ENCODE measurements around the gene NCAPD3.

The NCAPD3 gene

DNA sequence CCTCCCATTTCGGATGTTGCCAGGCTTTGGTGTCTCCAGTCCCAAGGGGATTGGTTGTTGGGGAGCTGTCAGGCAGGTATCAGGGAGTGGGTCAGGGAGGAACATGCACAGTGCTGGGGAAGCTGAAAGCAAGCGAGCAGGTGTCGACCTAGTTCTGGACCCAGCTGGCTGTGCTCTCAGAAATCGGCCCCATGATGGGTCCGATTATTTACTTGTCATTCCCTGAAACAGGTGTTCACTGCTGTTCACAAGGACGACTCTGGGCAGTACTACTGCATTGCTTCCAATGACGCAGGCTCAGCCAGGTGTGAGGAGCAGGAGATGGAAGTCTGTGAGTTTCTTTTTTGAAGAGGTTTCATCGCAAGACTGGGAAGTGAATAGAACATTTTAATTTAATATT lies 78.1 kb downstream of the NCAPD3 start:
- no peak overlapping the region for H3K9ac ChIP-seq (ENCODE audit: low read depth, low read length)
- peaks cover 47% of the 10 kb centered on the region for H3K9me3 ChIP-seq (ENCODE audit: control insufficient read depth, insufficient read depth, low read length)
- no peak overlapping the region for H3K27ac ChIP-seq (ENCODE audit: low read depth, low read length)
- no peaks in the 10 kb centered on the region for H3K4me1 ChIP-seq (ENCODE audit: control insufficient read depth, insufficient read depth, low read length)
- H3K4me3 ChIP-seq (ENCODE audit: low read depth, low read length) = no peak overlapping the region
- peaks cover 72% of the 10 kb centered on the region for H3K36me3 ChIP-seq (ENCODE audit: control insufficient read depth, insufficient read depth, low read length)
- H3K27me3 ChIP-seq (ENCODE audit: control insufficient read depth, insufficient read depth, low read length) = no peaks in the 10 kb centered on the region

DNA sequence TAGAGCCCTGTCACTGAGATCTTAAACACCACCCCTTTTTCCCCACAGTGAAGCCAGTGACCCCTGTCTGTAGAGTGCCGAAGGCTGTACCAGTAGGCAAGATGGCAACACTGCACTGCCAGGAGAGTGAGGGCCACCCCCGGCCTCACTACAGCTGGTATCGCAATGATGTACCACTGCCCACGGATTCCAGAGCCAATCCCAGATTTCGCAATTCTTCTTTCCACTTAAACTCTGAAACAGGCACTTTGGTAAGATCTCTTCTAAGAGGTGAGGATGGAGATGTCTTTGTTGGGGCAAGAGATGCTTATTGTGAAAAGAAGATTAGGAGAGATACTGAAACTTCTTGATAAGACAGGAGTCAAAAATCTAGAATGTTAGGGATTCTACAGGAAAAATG lies 79.0 kb downstream of the NCAPD3 start:
- Histone ChIP-seq H3K4me1 (ENCODE audit: control insufficient read depth, insufficient read depth, low read length) (no peaks in the 10 kb centered on the region), H3K36me3 (ENCODE audit: control insufficient read depth, insufficient read depth, low read length) (peaks cover 68% of the 10 kb centered on the region), H3K9me3 (ENCODE audit: control insufficient read depth, insufficient read depth, low read length) (peaks cover 47% of the 10 kb centered on the region), H3K27ac (ENCODE audit: low read depth, low read length) (no peak overlapping the region), H3K27me3 (ENCODE audit: control insufficient read depth, insufficient read depth, low read length) (no peaks in the 10 kb centered on the region), H3K4me3 (ENCODE audit: low read depth, low read length) (no peak overlapping the region), H3K9ac (ENCODE audit: low read depth, low read length) (no peak overlapping the region)

DNA sequence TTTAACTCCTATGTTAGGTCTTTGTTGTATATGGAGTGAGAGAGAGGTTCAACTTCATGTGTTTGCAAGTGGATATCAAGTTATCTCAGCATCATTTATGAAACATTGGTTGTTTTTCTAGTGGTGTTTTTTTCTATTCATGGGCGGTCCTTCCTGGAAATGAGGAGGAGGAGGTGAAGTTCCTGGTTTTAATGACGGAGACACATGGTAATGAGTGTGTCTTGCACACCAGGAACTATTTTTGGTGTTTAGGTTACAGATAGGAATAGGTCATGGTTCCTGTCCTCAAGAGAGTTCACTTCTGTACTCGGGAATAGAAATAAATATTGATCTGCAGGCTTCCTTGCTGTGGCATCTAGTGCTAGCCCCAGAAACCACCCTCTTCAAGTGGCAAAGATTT lies 80.0 kb downstream of the NCAPD3 start:
- H3K4me3 ChIP-seq (ENCODE audit: low read depth, low read length) = no peak overlapping the region
- H3K9ac ChIP-seq (ENCODE audit: low read depth, low read length) = no peak overlapping the region
- no peaks in the 10 kb centered on the region for H3K27me3 ChIP-seq (ENCODE audit: control insufficient read depth, insufficient read depth, low read length)
- H3K9me3 ChIP-seq (ENCODE audit: control insufficient read depth, insufficient read depth, low read length) = peaks cover 47% of the 10 kb centered on the region
- no peak overlapping the region for H3K27ac ChIP-seq (ENCODE audit: low read depth, low read length)
- H3K36me3 ChIP-seq (ENCODE audit: control insufficient read depth, insufficient read depth, low read length) = peaks cover 58% of the 10 kb centered on the region
- H3K4me1 ChIP-seq (ENCODE audit: control insufficient read depth, insufficient read depth, low read length) = 0 out of 2 replicates have a peak, but pooled peaks cover 3% of the 10 kb centered on the region

DNA sequence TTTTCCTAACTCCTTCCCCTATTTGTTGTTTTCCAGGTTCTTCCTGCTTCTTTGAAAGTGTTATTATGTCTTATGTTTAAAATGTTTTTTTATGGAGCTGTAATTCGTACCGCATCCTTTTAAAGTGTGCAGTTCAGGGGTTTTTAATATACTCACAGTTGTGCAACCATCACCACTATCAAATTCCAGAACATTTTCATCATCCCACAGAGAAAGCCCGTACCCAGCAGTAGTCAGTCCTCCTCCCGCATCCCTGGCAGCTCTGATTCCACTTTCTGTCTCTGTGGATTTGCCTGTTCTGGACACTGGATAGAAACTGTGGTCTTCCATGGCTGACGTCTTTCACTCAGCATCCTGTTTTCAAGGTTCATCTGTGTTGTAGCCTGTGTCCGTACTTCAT lies 81.2 kb downstream of the NCAPD3 start:
- Histone ChIP-seq H3K36me3 (ENCODE audit: control insufficient read depth, insufficient read depth, low read length) (peaks cover 48% of the 10 kb centered on the region), H3K4me3 (ENCODE audit: low read depth, low read length) (no peak overlapping the region), H3K4me1 (ENCODE audit: control insufficient read depth, insufficient read depth, low read length) (0 out of 2 replicates have a peak, but pooled peaks cover 3% of the 10 kb centered on the region), H3K27me3 (ENCODE audit: control insufficient read depth, insufficient read depth, low read length) (no peaks in the 10 kb centered on the region), H3K9me3 (ENCODE audit: control insufficient read depth, insufficient read depth, low read length) (peaks cover 47% of the 10 kb centered on the region), H3K9ac (ENCODE audit: low read depth, low read length) (no peak overlapping the region), H3K27ac (ENCODE audit: low read depth, low read length) (no peak overlapping the region)

DNA sequence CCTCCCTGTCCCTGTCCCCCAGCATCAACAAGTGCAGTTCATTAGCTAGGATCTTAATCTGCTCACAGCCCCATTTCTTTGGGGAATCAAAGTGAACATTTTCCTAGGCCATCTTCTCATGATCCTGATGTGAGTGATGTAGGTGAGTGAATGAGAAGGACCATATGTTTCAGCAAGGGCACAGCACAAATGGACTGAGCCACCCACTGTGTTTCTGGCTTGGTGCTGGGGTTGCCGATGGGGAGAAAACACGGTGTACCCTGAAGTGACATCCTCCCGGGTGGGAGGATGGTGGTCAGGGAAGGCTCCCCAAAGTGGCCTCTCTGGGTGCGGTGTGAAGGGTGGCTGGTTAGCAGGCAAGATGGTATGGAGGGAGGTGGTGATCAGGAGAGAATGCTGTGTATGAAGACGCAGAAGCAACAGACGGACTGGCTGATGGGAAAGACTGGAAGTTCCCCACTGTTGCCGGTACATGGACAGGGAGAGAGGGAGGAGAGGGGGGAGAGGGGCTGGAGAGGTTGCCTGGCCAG lies 82.7 kb downstream of the NCAPD3 start:
- peaks cover 41% of the 10 kb centered on the region for H3K9me3 ChIP-seq (ENCODE audit: control insufficient read depth, insufficient read depth, low read length)
- H3K36me3 ChIP-seq (ENCODE audit: control insufficient read depth, insufficient read depth, low read length) = peaks cover 44% of the 10 kb centered on the region
- no peak overlapping the region for H3K4me3 ChIP-seq (ENCODE audit: low read depth, low read length)
- no peak overlapping the region for H3K9ac ChIP-seq (ENCODE audit: low read depth, low read length)
- no peak overlapping the region for H3K27ac ChIP-seq (ENCODE audit: low read depth, low read length)
- H3K4me1 ChIP-seq (ENCODE audit: control insufficient read depth, insufficient read depth, low read length) = 0 out of 2 replicates have a peak, but pooled peaks cover 3% of the 10 kb centered on the region
- no peaks in the 10 kb centered on the region for H3K27me3 ChIP-seq (ENCODE audit: control insufficient read depth, insufficient read depth, low read length)

DNA sequence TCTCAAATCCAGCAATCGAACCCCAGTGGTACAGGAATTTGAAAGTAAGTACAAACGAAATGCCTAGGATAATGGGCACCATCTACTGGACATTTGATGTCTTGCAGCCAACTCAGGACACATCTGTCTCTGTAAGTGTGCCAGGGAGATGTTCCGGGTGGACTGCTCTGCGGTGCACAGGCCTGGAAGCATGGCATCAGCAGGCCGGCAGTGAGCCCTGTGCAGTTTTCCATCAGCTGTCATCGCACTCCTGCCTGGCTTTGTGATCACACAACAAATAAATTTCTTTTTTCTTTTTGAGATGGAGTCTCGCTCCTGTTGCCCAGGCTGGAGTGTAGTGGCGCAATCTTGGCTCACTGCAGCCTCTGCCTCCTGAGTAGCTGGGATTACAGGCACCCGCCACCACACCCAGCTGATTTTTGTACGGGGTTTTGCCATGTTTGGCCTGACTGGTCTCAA lies 83.9 kb downstream of the NCAPD3 start:
- Histone ChIP-seq H3K4me1 (ENCODE audit: control insufficient read depth, insufficient read depth, low read length) (0 out of 2 replicates have a peak, but pooled peaks cover 3% of the 10 kb centered on the region), H3K9ac (ENCODE audit: low read depth, low read length) (no peak overlapping the region), H3K9me3 (ENCODE audit: control insufficient read depth, insufficient read depth, low read length) (peaks cover 32% of the 10 kb centered on the region), H3K36me3 (ENCODE audit: control insufficient read depth, insufficient read depth, low read length) (peaks cover 33% of the 10 kb centered on the region), H3K4me3 (ENCODE audit: low read depth, low read length) (no peak overlapping the region), H3K27me3 (ENCODE audit: control insufficient read depth, insufficient read depth, low read length) (no peaks in the 10 kb centered on the region), H3K27ac (ENCODE audit: low read depth, low read length) (no peak overlapping the region)

DNA sequence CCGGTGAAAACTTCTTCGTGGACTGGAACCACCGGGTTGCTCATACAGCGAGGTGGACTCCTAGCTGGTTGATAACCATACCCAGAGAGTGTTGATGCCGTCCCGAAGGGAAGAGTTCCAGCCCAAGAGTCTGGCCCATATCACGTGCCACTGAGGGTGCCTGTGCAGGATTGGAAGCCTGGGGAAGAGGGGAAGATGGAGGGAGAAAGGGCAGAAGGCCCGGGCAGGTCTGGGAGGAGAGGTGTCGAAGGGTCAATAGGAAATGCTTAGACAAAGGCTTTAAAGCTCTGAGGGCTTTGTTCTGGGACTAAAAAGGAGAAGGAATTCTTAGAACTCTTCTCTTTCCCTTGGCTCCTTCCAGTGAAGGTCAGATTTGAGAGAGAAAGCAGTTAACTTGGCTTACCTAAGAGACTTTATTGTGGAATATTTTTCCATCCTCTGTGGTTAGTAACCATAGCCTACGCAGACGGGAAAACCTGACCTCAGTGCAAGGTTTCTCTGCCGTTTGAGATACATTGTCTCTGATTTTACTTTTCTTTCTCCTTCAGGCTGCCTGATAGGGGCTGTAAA lies 84.4 kb downstream of the NCAPD3 start:
- H3K36me3 ChIP-seq (ENCODE audit: control insufficient read depth, insufficient read depth, low read length) = peaks cover 28% of the 10 kb centered on the region
- H3K4me1 ChIP-seq (ENCODE audit: control insufficient read depth, insufficient read depth, low read length) = 0 out of 2 replicates have a peak, but pooled peaks cover 3% of the 10 kb centered on the region
- H3K4me3 ChIP-seq (ENCODE audit: low read depth, low read length) = no peak overlapping the region
- H3K27me3 ChIP-seq (ENCODE audit: control insufficient read depth, insufficient read depth, low read length) = no peaks in the 10 kb centered on the region
- no peak overlapping the region for H3K27ac ChIP-seq (ENCODE audit: low read depth, low read length)
- H3K9ac ChIP-seq (ENCODE audit: low read depth, low read length) = no peak overlapping the region
- peaks cover 27% of the 10 kb centered on the region for H3K9me3 ChIP-seq (ENCODE audit: control insufficient read depth, insufficient read depth, low read length)

DNA sequence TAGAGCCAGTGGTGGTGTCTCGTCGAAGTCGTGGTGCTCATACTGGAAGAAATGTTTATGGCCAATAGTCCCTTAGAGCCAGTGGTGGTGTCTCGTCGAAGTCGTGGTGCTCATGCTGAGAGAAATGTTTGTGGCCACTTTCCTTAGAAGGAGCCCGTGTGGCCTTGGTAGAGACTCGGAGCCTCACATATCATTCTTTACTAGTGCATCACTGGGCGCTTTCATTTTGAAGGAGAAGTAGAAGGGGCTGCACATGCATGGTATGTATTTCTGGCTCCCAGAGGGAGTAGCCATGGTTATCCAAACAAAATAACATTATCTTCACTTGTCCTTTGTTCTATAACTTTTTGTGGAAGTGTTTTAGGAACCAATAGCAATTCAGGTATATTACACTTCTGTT lies 85.4 kb downstream of the NCAPD3 start:
- Histone ChIP-seq H3K27me3 (ENCODE audit: control insufficient read depth, insufficient read depth, low read length) (no peaks in the 10 kb centered on the region), H3K4me3 (ENCODE audit: low read depth, low read length) (no peak overlapping the region), H3K9ac (ENCODE audit: low read depth, low read length) (no peak overlapping the region), H3K27ac (ENCODE audit: low read depth, low read length) (no peak overlapping the region), H3K9me3 (ENCODE audit: control insufficient read depth, insufficient read depth, low read length) (peaks cover 20% of the 10 kb centered on the region), H3K4me1 (ENCODE audit: control insufficient read depth, insufficient read depth, low read length) (0 out of 2 replicates have a peak, but pooled peaks cover 3% of the 10 kb centered on the region), H3K36me3 (ENCODE audit: control insufficient read depth, insufficient read depth, low read length) (peaks cover 22% of the 10 kb centered on the region)

DNA sequence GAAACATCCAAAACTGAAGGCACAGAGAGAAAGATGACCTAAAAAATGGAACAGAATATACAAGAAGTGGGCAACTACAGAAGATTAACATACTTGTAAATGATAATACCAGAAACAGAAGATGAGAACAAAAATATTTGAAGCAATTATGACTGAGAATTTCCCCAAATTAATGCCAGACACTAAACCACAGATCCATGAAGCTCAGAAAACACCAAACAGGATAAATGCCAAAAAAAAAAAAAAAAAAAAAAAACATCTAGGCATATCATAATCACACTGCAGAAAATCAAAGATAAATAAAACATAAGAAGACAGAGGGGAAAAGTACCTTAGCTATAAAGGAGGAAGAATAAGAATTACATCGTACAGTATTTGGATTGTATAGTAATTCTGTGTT lies 89.6 kb downstream of the NCAPD3 start:
- Histone ChIP-seq H3K4me1 (ENCODE audit: control insufficient read depth, insufficient read depth, low read length) (no peaks in the 10 kb centered on the region), H3K36me3 (ENCODE audit: control insufficient read depth, insufficient read depth, low read length) (no peaks in the 10 kb centered on the region), H3K4me3 (ENCODE audit: low read depth, low read length) (no peak overlapping the region), H3K27me3 (ENCODE audit: control insufficient read depth, insufficient read depth, low read length) (no peaks in the 10 kb centered on the region), H3K9me3 (ENCODE audit: control insufficient read depth, insufficient read depth, low read length) (0 out of 2 replicates have a peak, but pooled peaks cover 4% of the 10 kb centered on the region), H3K9ac (ENCODE audit: low read depth, low read length) (no peak overlapping the region), H3K27ac (ENCODE audit: low read depth, low read length) (no peak overlapping the region)

DNA sequence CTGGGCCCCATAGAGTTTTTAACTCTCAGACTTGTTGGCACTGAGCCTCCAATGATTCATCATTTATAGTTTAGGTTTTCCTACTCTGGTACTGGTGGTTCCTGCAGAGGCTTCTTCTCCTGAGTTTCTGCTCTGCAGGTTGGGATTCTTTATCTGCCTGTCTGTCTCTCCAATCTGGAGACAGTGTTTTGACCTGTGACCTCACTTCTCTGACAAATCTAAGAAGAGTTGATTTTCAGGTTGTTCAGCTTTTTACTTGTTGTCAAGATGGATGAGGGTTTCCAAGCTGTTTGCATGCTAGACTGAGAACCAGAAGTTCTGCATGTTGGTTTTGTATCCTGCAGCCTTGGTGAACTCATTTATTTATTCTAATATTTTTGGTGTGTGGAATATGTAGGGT lies 91.0 kb downstream of the NCAPD3 start:
- Histone ChIP-seq H3K4me1 (ENCODE audit: control insufficient read depth, insufficient read depth, low read length) (peaks cover 7% of the 10 kb centered on the region; the same call in 1 of the 2 replicates), H3K9me3 (ENCODE audit: control insufficient read depth, insufficient read depth, low read length) (0 out of 2 replicates have a peak, but pooled peaks cover 4% of the 10 kb centered on the region)

DNA sequence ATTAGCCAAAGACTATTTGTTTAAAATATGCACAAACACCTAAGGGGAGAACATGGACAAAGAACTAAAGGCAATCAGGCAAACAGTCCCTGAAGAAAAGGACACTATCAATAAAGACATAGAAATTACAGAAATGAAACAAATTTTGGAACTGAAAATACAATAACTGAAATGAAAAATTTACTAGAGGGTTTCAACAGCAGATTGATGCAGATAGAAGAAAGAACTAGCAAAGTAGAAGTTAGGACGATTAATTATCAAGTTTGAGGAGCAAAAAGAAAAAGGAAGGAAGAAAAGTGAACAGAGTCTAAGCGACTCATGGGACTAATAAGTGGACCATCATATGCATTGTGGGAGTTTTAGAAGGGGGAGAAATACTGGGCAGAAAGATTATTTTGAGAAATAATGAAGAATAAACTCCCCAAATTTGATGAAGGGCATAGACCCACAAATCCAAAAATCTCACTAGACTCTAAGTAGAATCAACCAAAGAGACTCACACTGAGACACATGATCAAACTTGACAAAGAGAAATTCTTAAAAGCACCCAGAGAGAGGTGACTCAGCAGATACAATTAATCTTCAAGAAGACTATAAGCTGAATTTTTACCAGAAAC lies 92.0 kb downstream of the NCAPD3 start:
- no peaks in the 10 kb centered on the region for H3K27me3 ChIP-seq (ENCODE audit: control insufficient read depth, insufficient read depth, low read length)
- H3K9me3 ChIP-seq (ENCODE audit: control insufficient read depth, insufficient read depth, low read length) = 0 out of 2 replicates have a peak, but pooled peaks cover 4% of the 10 kb centered on the region
- H3K4me3 ChIP-seq (ENCODE audit: low read depth, low read length) = no peak overlapping the region
- no peaks in the 10 kb centered on the region for H3K36me3 ChIP-seq (ENCODE audit: control insufficient read depth, insufficient read depth, low read length)
- H3K4me1 ChIP-seq (ENCODE audit: control insufficient read depth, insufficient read depth, low read length) = peaks cover 9% of the 10 kb centered on the region; the same call in 1 of the 2 replicates
- H3K27ac ChIP-seq (ENCODE audit: low read depth, low read length) = no peak overlapping the region
- no peak overlapping the region for H3K9ac ChIP-seq (ENCODE audit: low read depth, low read length)

More for the DNA sequence above, 91.0 kb downstream of the NCAPD3 start:
- Histone ChIP-seq H3K9ac (ENCODE audit: low read depth, low read length) (no peak overlapping the region), H3K36me3 (ENCODE audit: control insufficient read depth, insufficient read depth, low read length) (no peaks in the 10 kb centered on the region), H3K27me3 (ENCODE audit: control insufficient read depth, insufficient read depth, low read length) (no peaks in the 10 kb centered on the region), H3K4me3 (ENCODE audit: low read depth, low read length) (no peak overlapping the region), H3K27ac (ENCODE audit: low read depth, low read length) (no peak overlapping the region)
